Stimulated activated effector memory CD8-positive, alpha-beta T cell treated with anti-CD3 and anti-CD28 coated beads, Interleukin-12 subunit alpha, Interleukin-12 subunit beta, amount 100 ng/mL, for 72 hours (primary cell): ENCODE results near the gene SMIM36.
"Not testable (repeated sequence)": the region's sequence is repeated elsewhere in the genome, so short reads cannot be mapped to it uniquely, and the experiment has no call there.

Source experiments
- ATAC-seq: fragments of 150-1000 bp; cut with Tn5 transposase; 2 replicates; pipeline ENCODE4 v1.10.0; 2021
- DNase-seq, 2 donors: peaks; one replicate each; pipeline ENCODE4 v3.0.0; 2021 to 2022; ENCODE audit warnings: low spot score in 2 of 2
- H3K27ac Mint-ChIP-seq: one replicate; pipeline ENCODE4 v1.8.0; 2022; ENCODE audit warnings: mild to moderate bottlenecking, mixed read lengths
- H3K36me3 Mint-ChIP-seq: one replicate; pipeline ENCODE4 v1.8.0; 2022; ENCODE audit warnings: mild to moderate bottlenecking, mixed read lengths
- H3K4me1 Mint-ChIP-seq: one replicate; pipeline ENCODE4 v1.8.0; 2022; ENCODE audit warnings: mixed read lengths
- H3K4me3 Mint-ChIP-seq: one replicate; pipeline ENCODE4 v1.8.0; 2022; ENCODE audit warnings: mild to moderate bottlenecking, mixed read lengths
- H3K9me3 Mint-ChIP-seq: one replicate; pipeline ENCODE4 v1.8.0; 2022; ENCODE audit warnings: mixed read lengths

Gene SMIM36

DNA sequence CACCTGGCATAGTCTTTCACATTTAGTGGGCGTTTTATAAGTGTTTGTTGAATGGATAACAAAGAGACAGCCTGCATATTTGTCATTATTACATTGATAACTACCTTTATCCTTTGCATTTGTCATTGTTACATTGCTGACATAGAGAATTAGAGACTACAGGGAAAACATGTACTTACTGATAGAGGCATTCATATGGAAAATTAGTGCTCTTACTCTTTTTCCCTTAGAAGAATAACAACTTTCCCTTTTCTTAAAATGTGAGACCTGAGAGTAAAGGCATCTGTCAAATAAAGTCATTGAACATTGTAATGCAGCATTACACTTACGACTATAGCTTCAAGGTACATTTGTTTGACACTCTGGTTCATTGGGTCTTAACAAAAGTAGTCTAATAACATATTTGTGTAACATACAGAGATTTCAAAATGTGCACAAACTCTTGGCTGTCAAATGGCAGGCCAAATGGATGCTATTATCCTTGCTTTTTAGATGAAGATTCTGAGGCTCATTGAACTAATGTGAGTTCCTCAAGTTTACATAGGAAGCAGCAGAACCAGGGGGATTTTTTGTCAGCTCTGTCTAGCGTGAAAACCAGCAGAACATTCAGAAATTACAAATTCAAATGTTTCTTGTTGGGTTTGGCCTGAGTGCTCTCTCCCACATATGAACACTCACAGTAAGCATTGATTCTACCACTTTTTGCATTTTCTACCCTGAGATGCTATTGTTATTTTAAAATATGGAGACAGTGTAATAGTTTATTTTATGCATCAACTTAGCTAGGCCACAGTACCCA lies 28.5 kb downstream of the SMIM36 start:
- no peak for ATAC-seq
- no peak for DNase-seq
- H3K9me3 Mint-ChIP-seq: no peaks in the 10 kb centered on the region
- H3K36me3 Mint-ChIP-seq: no peaks in the 10 kb centered on the region
- no peak overlapping the region for H3K4me3 Mint-ChIP-seq
- H3K27ac Mint-ChIP-seq: no peak overlapping the region
- H3K4me1 Mint-ChIP-seq: no peaks in the 10 kb centered on the region

DNA sequence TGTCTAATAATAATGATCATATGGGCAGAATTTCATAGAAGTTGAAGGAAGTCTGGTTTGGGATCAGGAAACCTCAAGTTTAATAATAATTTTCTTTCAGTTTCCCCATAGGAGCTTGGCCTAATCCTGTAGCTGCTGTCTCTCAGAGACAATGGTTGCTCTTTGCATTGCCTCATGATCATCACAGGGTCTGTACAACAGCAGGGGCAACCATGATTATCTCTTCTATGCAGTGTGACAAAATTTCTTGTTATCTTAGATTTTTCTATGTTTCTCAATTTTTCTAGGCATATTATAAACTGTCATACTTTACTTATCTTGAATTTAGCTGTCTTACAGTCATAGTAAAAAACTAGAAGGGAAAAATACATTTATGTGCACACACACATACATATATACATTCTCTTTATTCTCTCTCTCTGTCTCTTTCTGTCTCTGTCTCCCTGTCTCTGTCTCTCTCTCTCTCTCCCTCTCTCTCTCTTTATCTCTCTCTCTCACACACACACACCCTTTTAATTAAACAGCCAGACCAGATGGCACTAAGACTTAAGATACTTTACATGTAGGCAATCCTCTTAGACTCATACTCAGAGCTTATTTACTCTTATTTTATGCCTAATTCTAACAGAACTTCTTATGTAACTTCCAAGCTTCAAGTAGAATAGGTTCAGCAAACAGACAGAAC lies 30.5 kb downstream of the SMIM36 start:
- ATAC-seq (no peak), DNase-seq (no peak)
- no peaks in the 10 kb centered on the region for H3K36me3 Mint-ChIP-seq
- no peak overlapping the region for H3K4me3 Mint-ChIP-seq
- H3K9me3 Mint-ChIP-seq: no peaks in the 10 kb centered on the region
- no peak overlapping the region for H3K27ac Mint-ChIP-seq
- H3K4me1 Mint-ChIP-seq: no peaks in the 10 kb centered on the region

DNA sequence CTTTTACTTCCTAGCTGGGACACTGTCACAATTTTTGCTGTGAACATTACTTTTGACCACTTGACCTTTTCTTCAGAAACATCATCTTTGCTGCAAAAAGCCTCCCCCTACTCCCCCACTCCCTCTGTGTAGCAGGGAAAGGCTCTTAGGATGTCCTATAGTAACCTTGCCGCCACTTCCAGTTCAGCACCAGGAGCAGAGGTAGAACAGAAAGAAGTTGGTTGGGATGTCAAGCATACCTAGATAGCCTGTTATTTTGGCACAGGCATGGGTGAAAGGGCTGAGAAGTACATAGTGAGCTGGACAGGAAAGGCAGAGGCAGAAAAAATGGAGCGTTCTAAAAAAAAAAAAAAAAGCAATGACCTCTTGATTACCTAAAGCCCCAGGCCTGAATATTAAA lies 31.3 kb downstream of the SMIM36 start:
- no peaks in the 10 kb centered on the region for H3K36me3 Mint-ChIP-seq
- no peaks in the 10 kb centered on the region for H3K4me1 Mint-ChIP-seq
- no peak overlapping the region for H3K27ac Mint-ChIP-seq
- DNase-seq (no peak), ATAC-seq (no peak)
- H3K9me3 Mint-ChIP-seq: no peaks in the 10 kb centered on the region
- no peak overlapping the region for H3K4me3 Mint-ChIP-seq

DNA sequence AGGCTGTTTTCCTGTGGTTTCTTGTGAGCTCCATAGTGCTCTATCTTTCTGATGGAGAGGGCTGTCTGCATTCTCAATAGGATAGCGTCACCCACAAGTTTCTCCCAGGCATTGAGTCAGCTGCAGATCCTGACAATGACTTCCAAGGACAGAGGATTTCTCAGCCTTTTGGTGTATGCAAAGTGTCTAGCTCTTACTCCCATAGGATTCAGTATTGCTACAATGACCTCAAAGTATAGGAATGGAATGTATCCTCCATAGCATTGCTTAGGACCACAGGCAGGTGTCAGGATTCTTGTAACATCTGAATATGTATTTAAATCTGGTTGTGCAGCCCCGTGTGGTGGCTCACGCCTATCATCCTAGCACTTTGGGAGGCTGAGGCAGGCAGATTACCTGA lies 32.3 kb downstream of the SMIM36 start:
- no peak overlapping the region for H3K4me3 Mint-ChIP-seq
- ATAC-seq (no peak), DNase-seq (no peak)
- no peak overlapping the region for H3K27ac Mint-ChIP-seq
- no peaks in the 10 kb centered on the region for H3K9me3 Mint-ChIP-seq
- H3K36me3 Mint-ChIP-seq: no peaks in the 10 kb centered on the region
- no peaks in the 10 kb centered on the region for H3K4me1 Mint-ChIP-seq

DNA sequence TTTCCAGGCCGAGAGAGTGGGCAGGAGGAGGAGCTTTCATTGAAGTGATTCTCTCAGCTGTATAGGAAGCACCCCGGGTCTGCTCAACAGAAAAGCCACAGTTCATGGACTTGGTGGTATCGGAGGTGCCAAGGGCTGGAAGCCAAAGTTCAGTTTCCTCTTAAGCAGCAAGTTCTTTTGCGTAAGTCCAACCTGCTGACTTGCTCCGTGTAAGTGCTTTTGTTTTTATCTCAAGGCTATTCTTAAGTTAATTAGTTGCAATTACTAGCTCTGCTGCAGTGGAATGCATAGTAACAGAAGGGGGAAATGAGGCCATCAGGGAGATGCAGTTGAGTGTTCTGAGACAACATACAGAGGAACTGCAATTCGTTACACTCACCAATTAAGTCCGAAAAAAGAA lies 44.6 kb downstream of the SMIM36 start:
- H3K4me3 Mint-ChIP-seq: no peak overlapping the region
- no peaks in the 10 kb centered on the region for H3K36me3 Mint-ChIP-seq
- DNase-seq (no peak), ATAC-seq (no peak)
- H3K27ac Mint-ChIP-seq: no peak overlapping the region
- peaks cover 6% of the 10 kb centered on the region for H3K4me1 Mint-ChIP-seq
- H3K9me3 Mint-ChIP-seq: no peaks in the 10 kb centered on the region

DNA sequence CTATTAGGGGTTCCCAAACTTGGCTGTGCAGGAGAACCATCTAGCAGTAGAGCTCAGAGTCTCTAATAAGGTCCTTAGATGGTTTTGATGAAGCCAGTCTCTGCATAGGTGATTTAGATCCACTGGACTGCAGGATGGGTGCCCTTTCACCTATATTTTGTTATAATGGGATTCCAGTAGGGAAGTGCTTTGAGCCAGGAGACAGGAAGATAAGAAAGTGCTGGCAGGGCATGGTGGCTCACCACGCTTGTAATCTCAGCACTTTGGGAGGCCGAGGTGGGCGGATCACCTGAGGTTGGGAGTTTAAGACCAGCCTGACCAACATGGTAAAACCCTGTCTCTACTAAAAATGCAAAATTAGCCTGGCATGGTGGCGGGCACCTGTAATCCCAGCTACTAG lies 45.5 kb downstream of the SMIM36 start:
- not testable (repeated sequence) for H3K4me3 Mint-ChIP-seq, DNase-seq, H3K9me3 Mint-ChIP-seq, H3K27ac Mint-ChIP-seq, H3K4me1 Mint-ChIP-seq, H3K36me3 Mint-ChIP-seq, ATAC-seq

DNA sequence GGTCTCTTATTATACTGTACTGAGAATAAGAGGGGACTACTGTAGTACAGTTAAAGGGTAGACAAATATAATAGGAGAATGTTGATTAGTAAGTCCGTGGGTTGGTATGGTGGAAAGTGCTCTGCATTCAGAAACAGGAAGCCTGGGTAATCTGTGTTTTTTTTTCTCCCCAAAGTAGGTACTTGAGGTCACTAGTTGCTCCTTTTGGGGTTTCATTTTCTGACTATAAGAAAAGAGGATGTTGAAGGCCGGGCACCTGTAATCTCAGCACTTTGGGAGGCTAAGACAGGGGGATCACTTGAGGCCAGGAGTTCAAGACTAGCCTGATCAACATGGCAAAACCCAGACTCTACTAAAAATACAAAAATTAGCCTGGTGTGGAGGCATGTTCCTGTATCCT lies 47.7 kb downstream of the SMIM36 start:
- peak; percentile 48 for ATAC-seq
- no peaks in the 10 kb centered on the region for H3K36me3 Mint-ChIP-seq

DNA sequence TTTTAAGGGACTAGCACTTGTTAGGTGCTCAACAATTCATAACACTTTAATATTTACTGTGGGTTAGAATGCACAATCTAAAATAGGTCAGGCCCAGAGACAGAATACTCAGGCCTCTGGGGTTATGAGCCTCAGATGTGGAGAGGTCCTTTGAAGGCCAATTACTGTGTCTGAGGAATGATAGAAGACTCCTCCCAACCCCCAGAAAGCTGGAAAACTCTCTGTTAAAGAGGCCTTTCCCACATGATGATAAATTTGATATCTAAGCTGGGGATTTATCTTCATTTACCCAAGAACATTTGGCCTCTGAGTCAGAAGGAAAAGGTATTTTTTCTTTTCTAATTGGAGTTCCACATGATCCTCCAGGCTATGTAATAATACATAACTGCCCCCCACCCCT lies 48.5 kb downstream of the SMIM36 start:
- H3K9me3 Mint-ChIP-seq: no peaks in the 10 kb centered on the region
- no peaks in the 10 kb centered on the region for H3K36me3 Mint-ChIP-seq
- H3K4me1 Mint-ChIP-seq: peaks cover 19% of the 10 kb centered on the region
- no peak overlapping the region for H3K4me3 Mint-ChIP-seq
- ATAC-seq (no peak), DNase-seq (no peak)
- no peak overlapping the region for H3K27ac Mint-ChIP-seq

More for the DNA sequence above, 47.7 kb downstream of the SMIM36 start:
- H3K27ac Mint-ChIP-seq: no peak overlapping the region
- no peak for DNase-seq
- no peaks in the 10 kb centered on the region for H3K9me3 Mint-ChIP-seq
- no peak overlapping the region for H3K4me3 Mint-ChIP-seq
- H3K4me1 Mint-ChIP-seq: peaks cover 12% of the 10 kb centered on the region

DNA sequence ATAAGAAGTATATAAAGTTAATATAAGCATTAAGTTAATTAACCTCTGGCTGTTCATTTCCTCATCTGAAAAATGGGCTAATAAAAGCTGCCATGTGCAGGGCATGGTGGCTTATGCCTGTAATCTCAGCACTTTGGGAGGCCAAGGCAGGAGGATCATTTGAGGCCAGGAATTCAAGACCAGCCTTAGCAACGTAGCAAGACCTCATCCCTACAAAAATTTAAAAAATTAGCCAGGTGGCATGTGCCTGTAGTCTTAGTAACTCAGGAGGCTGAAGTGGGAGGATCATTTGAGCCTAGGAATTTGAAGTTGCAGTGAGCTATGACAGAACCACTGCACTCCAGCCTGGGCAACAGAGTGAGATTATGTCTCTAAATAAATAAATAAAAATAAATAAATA lies 49.0 kb downstream of the SMIM36 start:
- Mint-ChIP-seq H3K9me3 (no peaks in the 10 kb centered on the region), H3K27ac (no peak overlapping the region), H3K36me3 (no peaks in the 10 kb centered on the region), H3K4me1 (peaks cover 19% of the 10 kb centered on the region), H3K4me3 (no peak overlapping the region)
- ATAC-seq (no peak), DNase-seq (no peak)

DNA sequence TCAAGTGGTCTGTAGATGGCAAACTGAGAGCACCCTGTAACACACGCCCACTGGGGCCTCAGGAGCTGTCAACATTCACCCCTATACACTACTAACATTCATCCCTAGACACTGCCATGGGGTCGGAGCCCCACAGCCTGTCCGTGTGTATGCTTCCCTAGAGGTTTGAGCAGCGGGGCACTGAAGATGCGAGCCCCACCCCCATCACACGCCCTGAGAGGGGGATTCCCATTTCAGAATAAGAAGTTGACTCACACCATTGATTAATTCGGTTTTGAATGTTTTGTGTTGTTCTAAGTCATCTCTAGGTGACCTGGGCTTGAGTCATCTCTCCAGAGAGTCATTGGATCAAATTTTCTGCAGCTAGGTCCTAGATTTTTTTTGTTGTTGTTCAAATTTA lies 52.3 kb downstream of the SMIM36 start:
- ATAC-seq: peak; percentile 99
- Mint-ChIP-seq H3K27ac (peak overlapping the region; percentile 72), H3K4me3 (peak overlapping the region; percentile 17), H3K4me1 (peaks cover 19% of the 10 kb centered on the region), H3K36me3 (no peaks in the 10 kb centered on the region), H3K9me3 (no peaks in the 10 kb centered on the region)
- DNase-seq: peak; percentile 34 to 70

DNA sequence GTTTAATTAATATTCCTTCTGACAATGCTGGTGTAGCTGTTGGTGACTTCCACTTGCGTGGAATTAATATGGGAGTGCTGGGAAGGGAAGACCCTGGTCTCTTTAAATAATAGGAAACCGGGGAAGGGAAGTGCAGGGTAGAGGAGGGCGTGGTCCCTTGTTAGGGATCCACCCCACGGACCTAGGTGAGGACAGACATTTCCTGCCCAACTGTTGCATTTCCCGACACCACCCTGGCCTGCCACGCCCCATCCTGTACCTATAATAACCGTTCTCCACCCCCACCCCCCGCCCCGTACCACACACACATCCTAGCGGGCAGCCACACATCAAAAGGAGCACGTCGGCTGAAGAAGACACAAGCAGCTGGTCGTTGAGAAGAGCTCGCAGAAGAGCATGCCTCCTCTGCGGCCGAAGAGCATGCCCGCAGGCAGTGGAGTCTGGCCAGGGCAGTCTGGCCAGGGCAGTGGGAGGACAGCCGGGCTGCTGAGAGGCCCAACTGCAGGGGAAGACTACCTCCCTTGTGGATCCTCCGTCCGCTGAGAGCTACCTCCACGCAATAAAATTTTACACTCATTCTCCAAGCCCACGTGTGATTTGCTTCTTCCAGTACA lies 52.9 kb downstream of the SMIM36 start:
- peak overlapping the region; percentile 72 for H3K27ac Mint-ChIP-seq
- DNase-seq: no peak
- peaks cover 13% of the 10 kb centered on the region for H3K4me1 Mint-ChIP-seq
- no peaks in the 10 kb centered on the region for H3K36me3 Mint-ChIP-seq
- no peaks in the 10 kb centered on the region for H3K9me3 Mint-ChIP-seq
- no peak for ATAC-seq
- H3K4me3 Mint-ChIP-seq: peak overlapping the region; percentile 17

DNA sequence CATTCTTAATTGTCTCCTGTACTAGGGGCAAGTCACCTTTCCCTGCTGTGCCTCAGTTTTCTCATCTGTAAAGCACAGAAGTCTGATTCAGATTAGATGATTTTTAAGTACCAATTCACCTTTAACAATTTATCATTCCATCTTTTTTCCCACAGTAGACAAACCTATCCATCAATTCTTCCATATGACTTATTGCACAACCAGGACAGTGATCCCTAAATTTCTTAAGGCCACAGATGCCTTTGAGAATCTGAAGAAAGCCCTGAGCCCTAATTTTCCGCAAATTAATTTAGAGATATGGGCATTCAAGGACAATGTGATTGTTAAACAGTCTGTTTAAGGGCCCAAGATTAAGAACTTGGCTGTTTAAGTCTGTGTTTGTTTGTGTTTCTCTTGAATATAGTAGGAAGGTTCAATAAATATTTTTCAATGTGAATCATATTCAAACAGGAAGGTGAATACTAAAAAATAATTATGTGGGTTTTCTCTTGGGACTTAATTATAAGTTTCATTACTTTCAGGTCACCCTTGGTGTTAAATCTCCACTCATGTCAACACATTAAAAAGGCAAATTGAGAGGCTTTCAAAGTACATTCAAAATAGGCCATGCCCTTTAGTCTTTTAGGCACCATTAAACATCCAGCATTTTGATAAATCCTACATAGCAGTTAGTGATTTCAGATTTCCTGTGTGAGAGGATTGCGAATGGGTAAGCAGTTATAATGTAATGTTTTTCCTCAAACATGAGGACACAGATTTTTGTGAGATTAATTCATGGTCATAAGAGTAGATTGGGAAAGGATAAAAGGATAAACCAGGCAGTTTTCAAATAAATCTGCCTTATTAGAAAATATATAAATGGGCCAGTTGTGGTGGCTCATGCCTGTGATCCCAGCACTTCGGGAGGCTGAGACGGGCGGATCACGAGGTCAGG lies 54.7 kb downstream of the SMIM36 start:
- H3K9me3 Mint-ChIP-seq: no peaks in the 10 kb centered on the region
- no peak for DNase-seq
- no peak for ATAC-seq
- peaks cover 13% of the 10 kb centered on the region for H3K4me1 Mint-ChIP-seq
- no peaks in the 10 kb centered on the region for H3K36me3 Mint-ChIP-seq
- H3K4me3 Mint-ChIP-seq: no peak overlapping the region
- no peak overlapping the region for H3K27ac Mint-ChIP-seq

DNA sequence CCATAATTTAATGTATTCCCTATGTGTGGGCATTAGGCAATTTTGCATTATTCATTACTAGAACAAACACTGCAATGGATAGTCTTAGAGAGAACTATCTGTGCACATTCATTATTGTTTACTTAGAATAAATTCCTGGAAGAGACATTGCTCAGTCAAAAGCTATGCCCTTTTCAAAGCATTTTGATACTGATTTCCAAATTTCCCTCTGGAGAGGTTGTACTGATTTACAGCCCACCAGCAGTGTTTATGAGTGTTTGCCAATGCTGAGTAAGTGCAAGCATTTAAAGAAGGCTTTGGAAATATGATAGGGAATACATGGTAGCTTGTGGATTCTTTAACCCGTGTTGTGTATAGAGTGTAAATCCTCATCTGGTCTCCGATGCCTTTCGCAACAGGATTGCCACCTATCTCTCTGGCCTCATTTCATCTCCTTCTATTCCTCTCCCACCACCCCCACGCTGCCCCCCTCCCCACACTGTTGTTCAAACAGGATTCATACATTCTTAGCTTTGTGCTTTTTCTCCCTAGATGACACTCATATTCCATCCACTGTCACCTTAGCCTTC lies 56.3 kb downstream of the SMIM36 start:
- no peak overlapping the region for H3K4me3 Mint-ChIP-seq
- no peak for DNase-seq
- H3K9me3 Mint-ChIP-seq: no peaks in the 10 kb centered on the region
- no peak overlapping the region for H3K27ac Mint-ChIP-seq
- peaks cover 13% of the 10 kb centered on the region for H3K4me1 Mint-ChIP-seq
- no peaks in the 10 kb centered on the region for H3K36me3 Mint-ChIP-seq
- no peak for ATAC-seq

DNA sequence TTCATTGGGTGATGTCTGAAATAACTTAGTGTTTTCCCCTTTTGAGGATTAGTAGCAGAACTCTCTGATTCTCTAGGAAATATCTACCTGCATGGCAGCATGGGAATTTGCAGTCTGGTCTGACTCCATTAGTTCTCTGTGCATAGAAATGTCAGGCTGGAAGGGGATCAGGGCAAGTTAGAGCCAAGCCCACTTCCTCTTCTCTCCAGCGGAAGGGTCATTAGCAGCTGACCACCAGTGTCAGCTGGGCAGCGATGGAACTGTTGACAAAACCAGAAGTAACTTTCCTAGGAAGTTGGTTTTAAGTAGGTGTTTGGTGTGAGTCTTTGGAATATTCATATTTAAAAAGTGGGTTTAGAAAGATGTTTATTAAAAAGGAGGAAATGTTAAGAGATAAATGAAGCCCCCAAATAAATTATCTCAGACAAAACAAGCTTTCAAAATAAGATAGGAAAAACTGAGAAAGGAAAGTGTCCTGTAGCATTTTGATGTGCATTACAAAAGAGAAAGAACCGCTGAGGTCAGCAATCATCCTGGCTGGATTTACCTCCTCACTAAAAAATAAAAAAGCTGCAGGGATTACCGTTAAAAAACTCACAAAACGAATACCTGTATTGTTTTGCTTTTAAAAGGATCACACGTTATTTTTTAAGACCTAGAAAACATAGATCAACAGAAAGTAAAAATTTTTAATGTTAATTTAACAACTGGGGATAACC lies 57.3 kb downstream of the SMIM36 start:
- no peak for ATAC-seq
- H3K36me3 Mint-ChIP-seq: no peaks in the 10 kb centered on the region
- H3K27ac Mint-ChIP-seq: no peak overlapping the region

More for the DNA sequence above, 57.3 kb downstream of the SMIM36 start:
- no peak for DNase-seq
- H3K4me1 Mint-ChIP-seq: peaks cover 11% of the 10 kb centered on the region
- no peaks in the 10 kb centered on the region for H3K9me3 Mint-ChIP-seq
- no peak overlapping the region for H3K4me3 Mint-ChIP-seq
